Measurements from ENCODE around the gene ITGA5. TPM values are rescaled to one million over a fixed set of nuclear protein-coding genes. Genes with fewer than 3 reads are reported as not detected.

Gene ITGA5
- total RNA-seq, 1 donor from 2014 or later = 1.8 TPM

DNA sequence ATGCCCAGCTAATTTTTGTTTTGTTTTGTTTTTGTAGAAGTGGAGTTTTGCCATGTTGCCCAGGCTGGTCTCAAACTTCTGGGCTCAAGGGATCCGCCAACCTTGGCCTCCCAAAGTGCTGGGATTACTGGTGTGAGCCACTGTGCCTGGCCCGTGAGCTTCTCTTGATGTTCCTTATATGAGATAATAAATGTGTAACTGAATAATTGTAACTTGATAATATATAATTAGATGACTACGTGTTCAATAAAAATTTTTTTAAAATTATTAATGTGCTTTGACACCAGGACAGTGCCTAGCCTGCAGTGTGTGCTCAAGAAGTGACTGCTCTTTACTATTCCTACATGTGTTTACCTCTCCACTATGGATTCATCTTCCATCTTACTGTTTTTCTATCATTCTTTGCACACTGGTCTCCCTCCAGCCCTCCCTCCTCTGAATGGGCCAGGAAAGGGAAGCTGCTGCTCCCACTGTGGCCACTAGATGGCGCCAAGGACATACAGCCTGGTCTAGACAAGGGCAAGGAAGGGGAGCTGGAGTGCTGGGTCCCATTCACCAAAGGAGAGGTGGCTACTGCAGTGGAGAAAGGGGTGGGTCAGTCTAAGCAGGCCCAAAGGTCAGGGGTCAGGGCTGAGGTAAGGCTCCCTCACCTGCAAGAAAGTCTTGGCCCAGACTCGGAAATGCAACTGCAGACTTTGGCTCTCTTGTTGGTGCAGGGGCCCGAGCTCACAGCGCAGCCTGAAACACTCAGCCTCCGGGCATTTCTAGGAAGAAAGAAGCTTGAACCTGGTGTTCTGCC is 19.9 kb downstream of the ITGA5 start:
- Mint-ChIP-seq H3K4me3 (ENCODE audit: unreplicated experiment) (no peak overlapping the region), H3K27ac (ENCODE audit: unreplicated experiment) (no peak overlapping the region), H3K9me3 (ENCODE audit: unreplicated experiment) (no peaks in the 10 kb centered on the region), H3K27me3 (ENCODE audit: unreplicated experiment) (peaks cover 16% of the 10 kb centered on the region), H3K36me3 (ENCODE audit: unreplicated experiment) (no peaks in the 10 kb centered on the region), H3K4me1 (ENCODE audit: low read depth, unreplicated experiment) (peaks cover 3% of the 10 kb centered on the region)
- peak; percentile 92 for DNase-seq
- TF ChIP-seq, protein P1, sequence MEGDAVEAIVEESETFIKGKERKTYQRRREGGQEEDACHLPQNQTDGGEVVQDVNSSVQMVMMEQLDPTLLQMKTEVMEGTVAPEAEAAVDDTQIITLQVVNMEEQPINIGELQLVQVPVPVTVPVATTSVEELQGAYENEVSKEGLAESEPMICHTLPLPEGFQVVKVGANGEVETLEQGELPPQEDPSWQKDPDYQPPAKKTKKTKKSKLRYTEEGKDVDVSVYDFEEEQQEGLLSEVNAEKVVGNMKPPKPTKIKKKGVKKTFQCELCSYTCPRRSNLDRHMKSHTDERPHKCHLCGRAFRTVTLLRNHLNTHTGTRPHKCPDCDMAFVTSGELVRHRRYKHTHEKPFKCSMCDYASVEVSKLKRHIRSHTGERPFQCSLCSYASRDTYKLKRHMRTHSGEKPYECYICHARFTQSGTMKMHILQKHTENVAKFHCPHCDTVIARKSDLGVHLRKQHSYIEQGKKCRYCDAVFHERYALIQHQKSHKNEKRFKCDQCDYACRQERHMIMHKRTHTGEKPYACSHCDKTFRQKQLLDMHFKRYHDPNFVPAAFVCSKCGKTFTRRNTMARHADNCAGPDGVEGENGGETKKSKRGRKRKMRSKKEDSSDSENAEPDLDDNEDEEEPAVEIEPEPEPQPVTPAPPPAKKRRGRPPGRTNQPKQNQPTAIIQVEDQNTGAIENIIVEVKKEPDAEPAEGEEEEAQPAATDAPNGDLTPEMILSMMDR (IDR thresholded peaks at IDR 0.05; ENCODE audit: partially characterized antibody, unreplicated experiment) = peak; percentile 94

DNA sequence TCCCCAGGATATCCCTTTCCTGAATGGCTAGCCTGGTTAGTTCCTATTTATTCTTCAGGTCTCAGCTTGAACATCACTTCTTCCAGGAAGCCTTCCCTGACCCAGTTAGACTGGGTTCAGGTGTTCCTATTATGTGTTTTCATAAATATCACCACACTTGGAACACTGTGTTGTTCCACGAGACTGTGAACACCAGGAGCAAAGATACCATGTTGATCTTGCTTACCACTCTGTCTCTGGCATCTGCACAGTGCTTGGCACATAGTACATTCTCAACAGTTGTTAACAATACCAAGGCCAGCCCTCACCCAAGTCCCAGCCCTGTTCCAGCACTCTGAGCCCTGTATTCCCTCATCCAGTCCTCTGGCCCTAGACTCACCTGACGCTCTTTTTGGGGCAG is 20.8 kb downstream of the ITGA5 start:
- no peaks in the 10 kb centered on the region for H3K36me3 Mint-ChIP-seq (ENCODE audit: unreplicated experiment)
- H3K9me3 Mint-ChIP-seq (ENCODE audit: unreplicated experiment) = no peaks in the 10 kb centered on the region
- H3K4me3 Mint-ChIP-seq (ENCODE audit: unreplicated experiment) = no peak overlapping the region
- no peak overlapping the region for H3K27ac Mint-ChIP-seq (ENCODE audit: unreplicated experiment)
- TF ChIP-seq, protein P1 (IDR thresholded peaks at IDR 0.05; ENCODE audit: partially characterized antibody, unreplicated experiment) = no peak
- peaks cover 16% of the 10 kb centered on the region for H3K27me3 Mint-ChIP-seq (ENCODE audit: unreplicated experiment)
- H3K4me1 Mint-ChIP-seq (ENCODE audit: low read depth, unreplicated experiment) = peaks cover 11% of the 10 kb centered on the region
- no peak for DNase-seq

DNA sequence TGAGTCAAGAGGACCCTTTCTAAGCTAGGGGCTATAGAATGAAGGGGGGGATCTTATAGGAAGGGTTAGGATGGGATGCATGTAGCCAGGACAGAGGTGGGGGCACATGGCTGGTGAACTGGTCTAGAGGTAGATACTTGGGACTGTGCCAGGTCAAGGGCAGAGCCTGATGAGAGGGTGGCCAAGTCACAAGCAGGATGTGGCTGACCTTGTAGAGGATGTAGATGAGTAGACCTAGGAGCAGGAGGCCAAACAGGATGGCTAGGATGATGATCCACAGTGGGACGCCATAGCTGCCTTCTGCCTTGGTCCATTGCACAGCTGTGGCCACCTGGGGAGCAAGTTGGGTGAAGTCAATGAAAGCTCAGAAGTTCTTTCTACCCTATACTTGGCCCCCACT is 21.9 kb downstream of the ITGA5 start:
- peaks cover 16% of the 10 kb centered on the region for H3K27me3 Mint-ChIP-seq (ENCODE audit: unreplicated experiment)
- TF ChIP-seq, protein P1 (IDR thresholded peaks at IDR 0.05; ENCODE audit: partially characterized antibody, unreplicated experiment) = no peak
- H3K4me3 Mint-ChIP-seq (ENCODE audit: unreplicated experiment) = no peak overlapping the region
- H3K9me3 Mint-ChIP-seq (ENCODE audit: unreplicated experiment) = peaks cover 6% of the 10 kb centered on the region
- no peaks in the 10 kb centered on the region for H3K36me3 Mint-ChIP-seq (ENCODE audit: unreplicated experiment)
- H3K4me1 Mint-ChIP-seq (ENCODE audit: low read depth, unreplicated experiment) = peaks cover 19% of the 10 kb centered on the region
- no peak overlapping the region for H3K27ac Mint-ChIP-seq (ENCODE audit: unreplicated experiment)
- DNase-seq = no peak

DNA sequence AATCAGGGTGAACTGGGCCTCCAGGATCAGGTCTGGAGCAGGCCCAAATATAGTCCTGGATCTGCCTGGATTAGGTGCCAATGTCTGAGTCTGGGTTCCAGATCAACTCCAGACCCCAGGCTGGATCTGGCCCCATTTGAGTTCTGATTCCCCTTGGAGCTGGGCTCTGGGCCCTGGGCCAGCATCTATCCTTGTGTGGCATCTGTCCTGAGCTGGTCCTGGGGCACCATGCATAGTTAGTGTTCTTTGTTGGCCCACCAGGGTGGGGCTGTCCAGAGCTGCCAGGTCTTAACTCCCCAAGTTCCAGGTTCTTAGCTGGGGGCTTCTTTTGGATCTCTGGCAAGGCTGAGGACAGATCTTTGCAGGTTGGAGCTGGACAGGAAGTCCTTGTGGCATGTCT is 23.5 kb downstream of the ITGA5 start:
- Mint-ChIP-seq H3K4me3 (ENCODE audit: unreplicated experiment) (no peak overlapping the region), H3K36me3 (ENCODE audit: unreplicated experiment) (no peaks in the 10 kb centered on the region), H3K27ac (ENCODE audit: unreplicated experiment) (no peak overlapping the region), H3K9me3 (ENCODE audit: unreplicated experiment) (peaks cover 6% of the 10 kb centered on the region), H3K4me1 (ENCODE audit: low read depth, unreplicated experiment) (peaks cover 24% of the 10 kb centered on the region), H3K27me3 (ENCODE audit: unreplicated experiment) (peaks cover 6% of the 10 kb centered on the region)
- DNase-seq = no peak
- TF ChIP-seq, protein P1 (IDR thresholded peaks at IDR 0.05; ENCODE audit: partially characterized antibody, unreplicated experiment) = no peak

DNA sequence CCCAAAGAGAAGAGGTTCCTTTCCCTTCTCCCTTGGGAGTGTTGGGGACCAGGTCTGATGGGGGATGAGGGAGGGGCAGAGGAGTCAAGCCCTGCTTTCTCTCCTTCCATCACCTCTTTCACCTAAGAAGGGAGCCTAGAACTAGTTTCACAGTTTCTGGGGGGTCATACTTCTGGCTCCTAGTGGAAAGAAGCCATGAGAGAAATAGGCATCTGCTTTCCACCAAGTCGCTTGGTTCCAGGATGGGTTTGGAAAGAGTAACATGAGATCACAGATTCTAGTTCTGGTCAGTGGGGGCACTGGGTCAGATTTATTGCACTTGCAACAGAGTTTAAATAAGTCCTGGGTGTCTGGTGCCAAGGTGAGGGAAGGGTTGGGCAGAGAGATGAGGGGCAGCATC is 24.1 kb downstream of the ITGA5 start:
- H3K4me3 Mint-ChIP-seq (ENCODE audit: unreplicated experiment) = no peak overlapping the region
- TF ChIP-seq, protein P1 (IDR thresholded peaks at IDR 0.05; ENCODE audit: partially characterized antibody, unreplicated experiment) = no peak
- H3K36me3 Mint-ChIP-seq (ENCODE audit: unreplicated experiment) = no peaks in the 10 kb centered on the region
- H3K27ac Mint-ChIP-seq (ENCODE audit: unreplicated experiment) = no peak overlapping the region
- DNase-seq = no peak
- peaks cover 5% of the 10 kb centered on the region for H3K27me3 Mint-ChIP-seq (ENCODE audit: unreplicated experiment)
- peaks cover 24% of the 10 kb centered on the region for H3K4me1 Mint-ChIP-seq (ENCODE audit: low read depth, unreplicated experiment)
- peaks cover 6% of the 10 kb centered on the region for H3K9me3 Mint-ChIP-seq (ENCODE audit: unreplicated experiment)

Data from glutamatergic neuron (in vitro differentiated cells).